Measurements from ENCODE around the gene NTNG1.
"Not testable (repeated sequence)": the region's sequence is repeated elsewhere in the genome, so short reads cannot be mapped to it uniquely, and the experiment has no call there.

Gene NTNG1

GRCh38 chr1:107158496-107158895 is 17.7 kb downstream of the NTNG1 start:
- no peak for TF ChIP-seq CTCF (IDR thresholded peaks at IDR 0.05; ENCODE audit: extremely low read depth, missing control alignments)

GRCh38 chr1:107158991-107159390 is 18.2 kb downstream of the NTNG1 start:
- DNase-seq (ENCODE audit: low spot score) = no peak
- TF ChIP-seq CTCF (IDR thresholded peaks at IDR 0.05; ENCODE audit: extremely low read depth, missing control alignments) = no peak

More at GRCh38 chr1:107158496-107158895, 17.7 kb downstream of the NTNG1 start:
- no peak for DNase-seq (ENCODE audit: low spot score)

GRCh38 chr1:107162745-107163144 is 21.9 kb downstream of the NTNG1 start:
- DNase-seq (ENCODE audit: low spot score) = no peak
- TF ChIP-seq CTCF (IDR thresholded peaks at IDR 0.05; ENCODE audit: extremely low read depth, missing control alignments) = no peak

- DNase-seq (ENCODE audit: low spot score) = not testable (repeated sequence)
Observed at GRCh38 chr1:107164901-107165300, 24.1 kb downstream of the NTNG1 start.

GRCh38 chr1:107169615-107170014 is 28.8 kb downstream of the NTNG1 start:
- no peak for TF ChIP-seq CTCF (IDR thresholded peaks at IDR 0.05; ENCODE audit: extremely low read depth, missing control alignments)
- DNase-seq (ENCODE audit: low spot score) = no peak

- no peak for DNase-seq (ENCODE audit: low spot score)
- no peak for TF ChIP-seq CTCF (IDR thresholded peaks at IDR 0.05; ENCODE audit: extremely low read depth, missing control alignments)
Observed at GRCh38 chr1:107171333-107171732, 30.5 kb downstream of the NTNG1 start.

GRCh38 chr1:107172450-107173170 is 31.8 kb downstream of the NTNG1 start:
- TF ChIP-seq CTCF (IDR thresholded peaks at IDR 0.05; ENCODE audit: extremely low read depth, missing control alignments) = no peak

More at GRCh38 chr1:107172450-107173170, 31.8 kb downstream of the NTNG1 start:
- no peak for DNase-seq (ENCODE audit: low spot score)

All from GM20000 (cell line).